Fibroblast of skin of left biceps (primary cell): ENCODE data around the gene RPS6KA2.

Experiments used
- DNase-seq, 2 experiments: peaks; one replicate each; pipeline ENCODE4 v3.0.0-alpha.2; 2013; ENCODE audit warnings: low read depth in 2 of 2

Gene RPS6KA2

GRCh38 chr6:166448432-166448831 is 178.6 kb downstream of the RPS6KA2 start:
- DNase-seq = no peak

GRCh38 chr6:166446567-166447065 is 180.4 kb downstream of the RPS6KA2 start:
- DNase-seq = no peak

GRCh38 chr6:166446146-166446545 is 180.9 kb downstream of the RPS6KA2 start:
- no peak for DNase-seq

- DNase-seq = no peak
Measured at GRCh38 chr6:166444446-166444845, 182.6 kb downstream of the RPS6KA2 start.

- DNase-seq = no peak
Measured at GRCh38 chr6:166443166-166443565, 183.9 kb downstream of the RPS6KA2 start.

- DNase-seq = no peak
Measured at GRCh38 chr6:166442131-166442685, 184.8 kb downstream of the RPS6KA2 start.

- no peak for DNase-seq
Measured at GRCh38 chr6:166441325-166442078, 185.5 kb downstream of the RPS6KA2 start.

- DNase-seq = no peak
Measured at GRCh38 chr6:166440729-166441128, 186.3 kb downstream of the RPS6KA2 start.

- no peak for DNase-seq
Measured at GRCh38 chr6:166440106-166440505, 186.9 kb downstream of the RPS6KA2 start.

- DNase-seq = no peak
Measured at GRCh38 chr6:166439366-166440091, 187.5 kb downstream of the RPS6KA2 start.

- DNase-seq = peak in 1 of 2 experiments; percentile 4
Measured at GRCh38 chr6:166438211-166438861, 188.7 kb downstream of the RPS6KA2 start.

GRCh38 chr6:166437661-166438060 is 189.4 kb downstream of the RPS6KA2 start:
- DNase-seq = no peak

GRCh38 chr6:166436195-166437139 is 190.6 kb downstream of the RPS6KA2 start:
- no peak for DNase-seq

GRCh38 chr6:166435574-166435973 is 191.5 kb downstream of the RPS6KA2 start:
- DNase-seq = no peak

GRCh38 chr6:166434336-166434735 is 192.7 kb downstream of the RPS6KA2 start:
- no peak for DNase-seq

- no peak for DNase-seq
Measured at GRCh38 chr6:166433096-166433495, 194.0 kb downstream of the RPS6KA2 start.

GRCh38 chr6:166430269-166430668 is 196.8 kb downstream of the RPS6KA2 start:
- DNase-seq = no peak

GRCh38 chr6:166424431-166424830 is 202.6 kb downstream of the RPS6KA2 start:
- DNase-seq = no peak

GRCh38 chr6:166423781-166424180 is 203.3 kb downstream of the RPS6KA2 start:
- no peak for DNase-seq

GRCh38 chr6:166423051-166423745 is 203.9 kb downstream of the RPS6KA2 start:
- DNase-seq = no peak
